Raji (cell line): ENCODE measurements around the gene STARD13.

Experiments
- POLR2A ChIP-seq: IDR thresholded peaks from 2 replicates; pipeline ENCODE4 v1.6.1; 2011; ENCODE audit warnings: low read depth, low read length, control low read depth; ENCODE audit not compliant: insufficient read depth

Gene STARD13

DNA sequence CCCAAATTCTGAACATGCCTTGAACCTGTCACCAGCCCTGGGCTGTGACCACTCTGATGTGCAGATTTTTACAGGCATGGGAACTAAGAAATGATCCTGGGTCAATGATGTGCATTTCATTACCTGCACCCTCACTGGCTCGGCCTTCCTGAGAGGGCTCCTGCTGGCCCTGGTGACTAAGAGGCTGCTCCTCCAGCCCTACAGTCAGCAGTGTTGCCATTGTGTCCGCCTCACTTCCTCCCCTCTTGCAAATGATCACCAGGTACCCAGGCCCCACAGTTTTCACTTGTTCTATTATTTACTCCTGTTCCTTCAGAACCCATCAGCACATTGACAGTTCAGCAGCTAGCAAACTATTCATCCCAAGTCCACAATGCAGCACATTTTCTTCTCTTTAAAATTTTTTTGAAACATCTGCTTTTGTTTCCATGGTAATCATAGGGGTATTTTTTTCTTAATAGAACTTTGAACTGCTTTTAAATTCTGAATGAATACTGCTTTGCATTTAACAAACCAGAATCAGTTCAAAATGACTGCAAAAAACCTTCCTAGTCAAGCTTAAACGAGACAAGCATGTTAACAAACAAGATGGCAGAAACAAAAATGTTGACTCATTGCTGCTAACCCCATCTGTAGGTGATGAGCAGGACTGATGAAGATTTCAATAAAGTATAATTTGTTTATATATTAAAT lies 29.3 kb downstream of the STARD13 start:
- TF ChIP-seq POLR2A, result no peak

DNA sequence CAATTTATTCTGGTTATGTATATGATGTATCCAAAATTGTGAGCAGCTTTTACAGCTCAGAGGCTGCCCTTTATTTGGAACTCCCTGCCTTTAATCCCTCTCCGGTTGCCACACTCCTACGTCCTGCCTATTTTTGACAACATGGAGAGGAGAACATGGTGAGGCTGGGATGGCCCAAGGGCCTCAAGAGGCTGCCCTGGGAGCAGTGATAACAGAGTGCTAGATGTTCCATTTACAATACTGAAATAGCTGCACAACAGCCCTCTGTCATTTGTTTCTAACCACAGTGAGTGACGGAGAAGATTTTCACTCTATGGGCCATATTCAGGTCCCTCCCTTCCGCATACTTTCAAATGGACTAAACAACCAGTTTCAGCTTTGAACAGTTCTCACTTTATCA lies 33.4 kb downstream of the STARD13 start:
- TF ChIP-seq POLR2A, result no peak

GRCh38 chr13:33251131-33251661 lies 34.4 kb downstream of the STARD13 start:
- no peak for TF ChIP-seq POLR2A

DNA sequence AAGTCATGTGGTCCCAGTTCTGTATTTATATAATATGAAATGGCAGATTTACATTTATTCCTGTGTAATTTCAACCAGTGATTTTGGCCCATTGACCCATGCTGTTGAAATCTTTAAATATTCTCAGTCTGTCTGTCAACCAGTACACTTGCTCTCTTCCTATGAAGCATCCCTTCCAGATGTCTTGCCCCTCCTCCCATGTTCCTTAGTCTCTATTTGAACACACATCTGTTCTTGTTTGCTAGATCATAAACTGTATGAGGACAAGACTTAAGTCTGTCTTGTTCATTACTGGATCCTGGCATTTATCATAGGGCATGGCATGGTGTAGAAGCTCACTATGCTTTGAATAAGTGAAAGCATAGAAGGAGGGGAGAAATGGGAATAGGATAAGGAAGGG lies 34.9 kb downstream of the STARD13 start:
- no peak for TF ChIP-seq POLR2A

GRCh38 chr13:33249894-33250293 lies 35.7 kb downstream of the STARD13 start:
- TF ChIP-seq POLR2A, result no peak

DNA sequence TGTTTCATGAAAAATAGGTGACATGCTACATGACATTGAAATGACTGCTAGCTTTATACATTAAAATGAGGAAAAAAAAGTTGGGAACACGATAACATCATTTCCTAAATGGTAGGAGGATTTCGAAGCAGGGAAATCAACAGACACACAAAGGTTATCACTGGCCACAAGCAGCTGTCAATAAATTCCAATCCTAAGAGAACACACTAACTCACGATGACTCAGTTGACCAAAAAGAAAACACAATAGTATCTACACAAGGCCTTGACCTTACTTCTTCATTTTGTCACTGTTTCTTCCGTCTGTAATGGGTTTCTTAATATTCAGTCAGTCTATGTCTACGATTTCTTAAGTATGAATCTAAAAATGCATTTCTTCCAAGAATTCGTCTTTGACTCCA lies 36.5 kb downstream of the STARD13 start:
- no peak for TF ChIP-seq POLR2A

DNA sequence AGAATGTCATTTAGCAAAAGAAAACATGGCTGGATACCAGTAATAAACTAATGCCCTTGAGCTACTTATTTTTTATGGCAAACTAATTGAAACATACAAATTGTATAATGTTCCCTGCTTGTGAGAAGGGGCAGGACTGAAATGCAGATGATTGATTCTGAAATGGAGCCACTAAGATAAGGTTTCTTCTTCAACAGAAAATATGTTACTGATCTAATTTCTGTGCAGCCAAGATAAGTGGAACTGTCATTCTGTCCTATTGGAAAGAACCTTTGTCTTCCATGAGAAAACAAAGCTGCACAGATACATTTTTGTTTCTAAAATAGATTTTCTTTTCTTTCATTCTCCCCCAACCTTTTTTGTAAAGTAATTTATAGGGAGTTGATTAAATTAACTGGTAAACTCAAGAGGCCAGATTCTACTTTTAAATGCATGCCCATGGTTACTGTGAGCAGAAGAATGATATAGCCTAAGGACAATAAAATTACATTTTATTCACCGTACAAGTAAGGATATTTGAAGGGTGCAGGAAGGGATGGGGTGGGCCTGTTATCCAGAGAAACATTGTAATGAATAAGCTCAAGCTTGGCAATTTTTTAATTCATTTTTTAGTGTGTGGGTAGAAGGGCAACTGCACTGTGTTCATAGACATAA lies 39.9 kb downstream of the STARD13 start:
- no peak for TF ChIP-seq POLR2A

DNA sequence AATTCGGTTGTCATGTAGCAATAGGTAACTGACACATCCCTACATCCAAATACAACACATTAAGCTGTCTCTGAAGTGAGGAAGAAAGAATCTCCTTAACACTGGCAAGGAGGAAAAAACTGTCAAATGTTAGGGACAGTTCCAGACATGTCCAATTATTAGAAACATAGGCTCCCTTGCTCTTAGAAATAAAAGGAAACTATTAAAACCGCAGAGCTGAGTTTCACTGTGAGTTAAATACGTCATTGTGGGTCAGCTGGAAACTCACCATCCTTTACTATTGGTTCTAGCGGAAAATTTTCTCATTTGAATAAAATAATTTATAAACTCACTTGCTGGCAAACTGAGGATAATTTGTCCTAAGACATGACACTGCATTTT lies 40.7 kb downstream of the STARD13 start:
- no peak for TF ChIP-seq POLR2A

- TF ChIP-seq POLR2A, result no peak
These were observed 41.2 kb downstream of the STARD13 start for GRCh38 chr13:33244210-33244906.

DNA sequence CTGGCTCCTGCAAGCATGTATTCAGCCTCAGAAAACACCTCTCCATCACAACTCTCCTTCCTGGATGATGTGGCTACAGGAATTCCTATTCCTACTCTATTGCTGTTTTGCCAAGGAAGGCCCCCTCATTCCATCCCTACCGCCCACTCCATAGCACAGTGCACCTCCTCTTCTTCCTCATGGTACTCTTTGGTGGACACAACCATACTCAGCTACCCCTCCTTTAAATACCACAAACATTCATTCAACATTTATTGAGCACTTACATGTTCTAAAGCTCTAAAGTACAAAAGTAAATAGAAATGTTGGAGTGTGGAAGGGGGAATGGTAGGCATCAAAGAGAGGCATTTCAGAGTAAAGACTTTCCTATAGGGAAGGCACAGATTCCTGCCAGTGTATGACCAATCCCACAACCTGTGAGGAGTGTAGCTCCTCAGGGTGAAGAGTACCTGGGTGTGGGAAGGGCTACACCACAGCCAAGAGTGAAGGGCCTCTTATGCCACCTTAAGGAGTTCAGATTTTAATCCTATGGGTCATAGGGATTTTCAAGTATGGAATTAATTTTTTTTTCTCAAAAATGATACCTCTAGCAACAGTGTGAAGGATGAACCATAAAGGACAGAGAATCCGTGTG lies 42.5 kb downstream of the STARD13 start:
- TF ChIP-seq POLR2A, result no peak

DNA sequence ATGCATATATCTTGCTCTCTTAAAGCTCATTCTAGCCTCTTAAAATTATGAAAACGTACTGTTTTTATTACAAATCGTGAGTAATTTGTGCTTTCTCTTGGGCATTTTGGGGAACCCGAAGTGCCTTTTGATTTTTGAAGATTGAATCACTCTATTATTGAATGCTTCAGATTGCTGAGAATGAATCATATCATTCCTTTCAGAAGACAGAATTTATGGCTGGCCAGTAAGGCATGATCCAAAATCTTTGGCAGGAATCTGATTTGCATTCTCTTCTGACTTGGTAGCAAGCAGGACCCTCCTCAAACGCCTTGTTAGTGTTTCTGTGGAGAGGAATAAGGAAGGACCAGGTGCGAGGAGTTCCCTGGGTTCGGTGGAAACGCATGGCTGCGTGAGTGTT lies 49.5 kb downstream of the STARD13 start:
- no peak for TF ChIP-seq POLR2A

GRCh38 chr13:33235564-33235963 lies 50.0 kb downstream of the STARD13 start:
- TF ChIP-seq POLR2A, result no peak

- TF ChIP-seq POLR2A, result no peak
These were observed 50.5 kb downstream of the STARD13 start for GRCh38 chr13:33235078-33235477.

DNA sequence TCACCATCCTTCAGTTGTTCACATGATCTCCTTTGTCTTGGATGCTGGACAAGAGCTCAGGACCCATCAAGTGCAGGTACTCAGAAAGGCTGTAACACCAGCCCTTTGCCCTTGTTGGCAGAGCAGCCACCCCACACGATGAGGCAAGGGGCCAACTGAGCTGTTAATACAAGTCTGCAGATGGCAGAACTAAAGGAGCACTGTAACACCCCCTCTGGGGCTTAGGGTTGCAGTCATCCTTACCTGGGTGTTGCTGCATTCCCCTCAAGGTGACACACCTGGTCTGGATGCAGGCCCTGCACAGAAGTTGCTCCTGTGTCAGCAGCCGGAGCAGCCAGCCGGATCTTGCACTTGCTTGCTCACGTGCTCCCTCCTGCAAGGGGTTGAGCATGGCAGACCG lies 52.0 kb downstream of the STARD13 start:
- no peak for TF ChIP-seq POLR2A

DNA sequence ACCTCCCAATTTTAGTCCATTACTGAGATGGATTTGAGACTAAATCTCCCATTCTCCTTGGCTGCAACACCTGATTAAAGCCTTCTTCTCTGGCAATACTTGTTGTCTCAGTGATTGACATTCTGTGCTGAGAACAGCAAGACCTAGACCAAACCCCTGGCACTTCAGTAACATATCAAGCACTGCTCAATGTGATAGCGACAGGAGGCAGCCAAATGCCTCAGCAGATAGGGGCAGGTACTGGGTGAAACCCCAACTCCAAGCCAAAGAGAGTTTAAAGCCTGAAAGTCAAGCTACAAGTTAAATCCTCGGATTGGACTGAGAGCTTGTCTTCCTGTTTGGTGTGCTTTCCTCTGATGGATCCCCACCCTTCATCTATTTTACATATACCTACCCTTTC lies 52.7 kb downstream of the STARD13 start:
- no peak for TF ChIP-seq POLR2A
